ENCODE measurements around the gene NEK11.
"Not testable (repeated sequence)": the region's sequence is repeated elsewhere in the genome, so short reads cannot be mapped to it uniquely, and the experiment has no call there.

NEK11 gene

GRCh38 chr3:131349946-131350347 lies 323.3 kb downstream of the NEK11 start:
- no peak overlapping the region for H3K9ac ChIP-seq (ENCODE audit: low read length)
- no peaks in the 10 kb centered on the region for H3K4me1 ChIP-seq (ENCODE audit: control insufficient read depth, low read depth, low read length)
- no peak overlapping the region for H3K27ac ChIP-seq (ENCODE audit: low read length)
- H3K4me3 ChIP-seq (ENCODE audit: low read length) = no peak overlapping the region
- no peaks in the 10 kb centered on the region for H3K36me3 ChIP-seq (ENCODE audit: control insufficient read depth, low read depth, low read length)
- H3K27me3 ChIP-seq (ENCODE audit: control insufficient read depth, insufficient read depth, low read length) = no peaks in the 10 kb centered on the region
- H3K9me3 ChIP-seq (ENCODE audit: control insufficient read depth, low read depth, low read length) = no peaks in the 10 kb centered on the region

DNA sequence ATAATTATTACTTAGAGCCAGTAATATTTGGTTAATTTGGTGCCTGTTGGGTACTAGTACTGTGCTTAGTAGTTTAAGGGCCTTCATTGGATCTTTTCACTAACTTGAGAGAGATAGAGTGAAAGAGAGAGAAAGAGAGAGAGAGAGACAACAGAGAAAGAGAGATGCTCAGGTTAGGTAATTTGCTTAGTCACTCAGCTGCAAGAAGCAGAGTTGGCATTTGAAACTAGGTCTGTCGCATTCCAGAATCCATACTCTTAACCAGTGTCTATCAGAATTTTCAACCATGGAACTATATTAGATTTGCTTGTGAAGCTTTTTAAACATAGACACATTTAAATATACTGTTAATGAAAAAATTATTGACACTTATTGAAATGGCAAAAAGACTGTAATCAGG lies 323.8 kb downstream of the NEK11 start:
- no peaks in the 10 kb centered on the region for H3K4me1 ChIP-seq (ENCODE audit: control insufficient read depth, low read depth, low read length)

DNA sequence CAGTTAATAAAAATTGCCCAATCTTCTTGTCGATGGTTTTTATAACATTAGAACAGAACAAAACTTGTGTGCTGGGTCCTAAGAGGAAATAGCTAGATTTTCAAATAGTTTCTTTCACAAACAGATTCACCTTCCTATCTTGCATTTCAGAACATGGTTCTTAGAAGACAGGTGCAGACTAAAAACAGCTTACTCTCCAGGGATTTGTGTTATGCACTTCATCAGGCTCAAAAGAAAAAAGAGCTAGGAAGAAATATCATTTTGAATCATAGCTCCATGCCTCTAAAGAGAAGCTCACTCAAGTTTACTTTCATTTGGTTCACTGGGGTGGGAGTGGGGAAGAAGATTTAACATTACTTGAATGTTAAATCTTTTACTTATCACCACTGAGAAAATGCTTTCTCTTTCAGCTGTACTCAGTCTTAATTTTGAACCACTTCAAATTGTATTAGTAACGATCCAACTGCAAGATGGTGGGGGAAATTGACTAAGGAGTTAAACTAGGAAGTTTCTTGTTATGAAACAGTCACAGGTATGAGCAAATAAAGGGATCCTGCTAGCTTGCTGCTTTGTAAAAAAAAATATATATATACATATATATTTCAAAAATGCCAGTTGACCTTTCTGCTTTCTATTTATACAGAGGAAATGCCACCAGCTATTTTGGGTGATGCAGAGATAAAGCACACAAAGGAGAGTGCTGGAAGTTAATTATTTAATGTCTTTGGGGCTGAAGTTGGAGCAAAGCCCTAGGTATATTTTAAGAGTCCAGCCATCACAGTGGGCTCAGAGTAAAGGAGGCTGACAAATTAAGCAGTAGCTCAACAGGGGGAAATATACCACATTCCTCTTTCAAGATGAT lies 326.6 kb downstream of the NEK11 start:
- H3K4me3 ChIP-seq (ENCODE audit: low read length) = no peak overlapping the region
- no peaks in the 10 kb centered on the region for H3K27me3 ChIP-seq (ENCODE audit: control insufficient read depth, insufficient read depth, low read length)
- H3K9ac ChIP-seq (ENCODE audit: low read length) = no peak overlapping the region
- H3K9me3 ChIP-seq (ENCODE audit: control insufficient read depth, low read depth, low read length) = no peaks in the 10 kb centered on the region
- no peaks in the 10 kb centered on the region for H3K4me1 ChIP-seq (ENCODE audit: control insufficient read depth, low read depth, low read length)
- no peaks in the 10 kb centered on the region for H3K36me3 ChIP-seq (ENCODE audit: control insufficient read depth, low read depth, low read length)
- no peak overlapping the region for H3K27ac ChIP-seq (ENCODE audit: low read length)

More for the DNA sequence above, 323.8 kb downstream of the NEK11 start:
- no peaks in the 10 kb centered on the region for H3K27me3 ChIP-seq (ENCODE audit: control insufficient read depth, insufficient read depth, low read length)
- H3K36me3 ChIP-seq (ENCODE audit: control insufficient read depth, low read depth, low read length) = no peaks in the 10 kb centered on the region
- H3K9me3 ChIP-seq (ENCODE audit: control insufficient read depth, low read depth, low read length) = no peaks in the 10 kb centered on the region
- H3K27ac ChIP-seq (ENCODE audit: low read length) = no peak overlapping the region
- no peak overlapping the region for H3K4me3 ChIP-seq (ENCODE audit: low read length)
- H3K9ac ChIP-seq (ENCODE audit: low read length) = no peak overlapping the region

DNA sequence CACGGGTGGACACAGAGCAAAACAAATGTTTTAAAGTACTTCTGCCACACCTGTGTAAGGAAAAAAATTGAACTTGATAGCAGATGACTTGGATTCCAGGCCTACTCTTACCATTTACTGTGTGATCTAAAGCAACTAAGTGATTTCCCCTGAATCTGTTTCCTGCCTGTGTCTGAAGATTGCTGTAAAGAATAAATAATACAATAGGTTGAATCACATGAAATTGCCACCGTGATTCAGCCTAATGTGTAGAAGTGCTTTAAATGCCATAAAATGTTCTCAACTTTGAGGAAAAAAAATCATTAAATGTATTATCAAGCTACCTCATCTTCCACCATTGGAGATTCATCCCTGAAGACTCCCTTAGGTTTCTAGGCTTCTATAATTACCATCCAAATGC lies 327.3 kb downstream of the NEK11 start:
- no peak overlapping the region for H3K9ac ChIP-seq (ENCODE audit: low read length)
- H3K9me3 ChIP-seq (ENCODE audit: control insufficient read depth, low read depth, low read length) = no peaks in the 10 kb centered on the region
- H3K4me1 ChIP-seq (ENCODE audit: control insufficient read depth, low read depth, low read length) = no peaks in the 10 kb centered on the region
- no peak overlapping the region for H3K4me3 ChIP-seq (ENCODE audit: low read length)
- no peak overlapping the region for H3K27ac ChIP-seq (ENCODE audit: low read length)
- H3K36me3 ChIP-seq (ENCODE audit: control insufficient read depth, low read depth, low read length) = no peaks in the 10 kb centered on the region
- H3K27me3 ChIP-seq (ENCODE audit: control insufficient read depth, insufficient read depth, low read length) = no peaks in the 10 kb centered on the region

DNA sequence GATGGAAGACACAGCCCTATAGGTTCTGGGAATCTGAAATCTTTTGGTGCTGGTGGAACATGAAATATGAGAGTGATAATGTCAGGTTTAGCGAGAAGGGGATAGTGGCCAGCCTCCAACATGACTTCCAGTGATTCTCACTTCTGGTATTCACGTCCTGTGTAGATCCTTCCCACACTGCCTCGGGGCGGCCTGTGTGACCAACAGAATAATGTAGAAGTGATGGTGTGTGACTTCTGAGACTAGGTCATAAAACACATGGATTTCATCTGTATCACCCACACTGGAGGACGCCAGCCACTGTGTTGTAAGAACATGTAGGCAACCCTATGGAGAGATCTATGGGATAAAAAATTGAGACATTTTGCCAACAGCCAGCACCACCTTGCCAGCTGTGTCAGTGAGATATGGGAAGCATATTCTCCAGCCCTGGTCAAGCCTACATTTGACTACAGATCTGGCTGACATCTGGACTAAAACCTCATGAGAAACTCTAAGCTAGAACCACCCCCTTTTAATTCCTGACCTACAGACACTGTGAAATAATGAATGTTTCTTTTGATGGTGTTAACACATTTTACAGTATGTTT lies 329.4 kb downstream of the NEK11 start:
- no peaks in the 10 kb centered on the region for H3K9me3 ChIP-seq (ENCODE audit: control insufficient read depth, low read depth, low read length)
- no peak overlapping the region for H3K4me3 ChIP-seq (ENCODE audit: low read length)
- H3K4me1 ChIP-seq (ENCODE audit: control insufficient read depth, low read depth, low read length) = no peaks in the 10 kb centered on the region
- no peaks in the 10 kb centered on the region for H3K36me3 ChIP-seq (ENCODE audit: control insufficient read depth, low read depth, low read length)
- H3K9ac ChIP-seq (ENCODE audit: low read length) = no peak overlapping the region
- H3K27ac ChIP-seq (ENCODE audit: low read length) = no peak overlapping the region
- H3K27me3 ChIP-seq (ENCODE audit: control insufficient read depth, insufficient read depth, low read length) = no peaks in the 10 kb centered on the region

DNA sequence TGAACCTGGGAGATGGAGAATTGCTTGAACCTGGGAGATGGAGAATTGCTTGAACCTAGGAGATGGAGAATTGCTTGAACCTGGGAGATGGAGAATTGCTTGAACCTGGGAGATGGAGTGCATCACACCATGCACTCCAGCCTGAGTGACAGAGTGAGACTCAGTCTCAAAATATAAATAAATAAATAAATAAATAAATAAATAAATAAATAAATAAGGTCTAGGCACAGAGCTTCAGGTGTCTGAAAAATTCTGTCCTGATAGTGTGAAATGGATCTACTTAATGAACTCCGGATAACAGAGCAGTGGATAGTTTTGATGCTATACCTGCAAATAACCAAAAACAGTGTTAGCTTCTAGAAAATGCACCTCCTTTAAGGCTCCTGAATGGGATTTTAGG lies 330.6 kb downstream of the NEK11 start:
- Histone ChIP-seq H3K27me3 (ENCODE audit: control insufficient read depth, insufficient read depth, low read length) (no peaks in the 10 kb centered on the region), H3K9ac (ENCODE audit: low read length) (no peak overlapping the region), H3K36me3 (ENCODE audit: control insufficient read depth, low read depth, low read length) (no peaks in the 10 kb centered on the region), H3K27ac (ENCODE audit: low read length) (no peak overlapping the region), H3K4me3 (ENCODE audit: low read length) (no peak overlapping the region), H3K4me1 (ENCODE audit: control insufficient read depth, low read depth, low read length) (no peaks in the 10 kb centered on the region), H3K9me3 (ENCODE audit: control insufficient read depth, low read depth, low read length) (no peaks in the 10 kb centered on the region)

DNA sequence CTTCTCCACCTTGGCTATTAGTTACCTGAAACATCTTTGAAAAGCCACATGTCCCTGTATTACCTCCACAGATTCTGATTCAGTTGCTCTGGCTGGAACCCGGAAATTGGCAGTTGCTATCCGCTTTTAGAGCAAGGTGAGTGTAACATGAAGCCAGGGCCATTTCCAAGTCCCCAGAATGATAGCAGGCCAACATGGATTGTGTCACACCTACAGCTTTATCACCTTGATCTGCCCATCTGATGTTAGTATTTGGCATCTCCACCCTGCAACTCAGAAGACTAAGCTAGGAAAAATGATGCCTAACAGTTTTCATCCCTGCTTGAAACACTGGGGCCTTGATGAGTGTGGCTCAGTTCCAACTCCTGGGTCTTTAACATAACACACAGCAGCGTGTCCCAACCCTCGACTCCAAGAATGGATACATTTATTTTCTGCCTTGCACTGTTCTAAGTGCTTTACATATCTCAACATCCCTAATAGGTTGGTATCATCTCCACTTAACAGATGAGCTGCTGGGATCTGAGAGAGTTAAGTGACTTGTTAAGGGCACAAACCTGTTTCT lies 333.6 kb downstream of the NEK11 start:
- Histone ChIP-seq H3K4me3 (ENCODE audit: low read length) (no peak overlapping the region), H3K27ac (ENCODE audit: low read length) (no peak overlapping the region), H3K9me3 (ENCODE audit: control insufficient read depth, low read depth, low read length) (no peaks in the 10 kb centered on the region), H3K4me1 (ENCODE audit: control insufficient read depth, low read depth, low read length) (no peaks in the 10 kb centered on the region), H3K9ac (ENCODE audit: low read length) (no peak overlapping the region), H3K27me3 (ENCODE audit: control insufficient read depth, insufficient read depth, low read length) (no peaks in the 10 kb centered on the region), H3K36me3 (ENCODE audit: control insufficient read depth, low read depth, low read length) (no peaks in the 10 kb centered on the region)

GRCh38 chr3:131361066-131361463 lies 334.4 kb downstream of the NEK11 start:
- H3K9me3 ChIP-seq (ENCODE audit: control insufficient read depth, low read depth, low read length); H3K27ac ChIP-seq (ENCODE audit: low read length); H3K9ac ChIP-seq (ENCODE audit: low read length); H3K27me3 ChIP-seq (ENCODE audit: control insufficient read depth, insufficient read depth, low read length); H3K4me1 ChIP-seq (ENCODE audit: control insufficient read depth, low read depth, low read length); H3K36me3 ChIP-seq (ENCODE audit: control insufficient read depth, low read depth, low read length); H3K4me3 ChIP-seq (ENCODE audit: low read length): not testable (repeated sequence)

DNA sequence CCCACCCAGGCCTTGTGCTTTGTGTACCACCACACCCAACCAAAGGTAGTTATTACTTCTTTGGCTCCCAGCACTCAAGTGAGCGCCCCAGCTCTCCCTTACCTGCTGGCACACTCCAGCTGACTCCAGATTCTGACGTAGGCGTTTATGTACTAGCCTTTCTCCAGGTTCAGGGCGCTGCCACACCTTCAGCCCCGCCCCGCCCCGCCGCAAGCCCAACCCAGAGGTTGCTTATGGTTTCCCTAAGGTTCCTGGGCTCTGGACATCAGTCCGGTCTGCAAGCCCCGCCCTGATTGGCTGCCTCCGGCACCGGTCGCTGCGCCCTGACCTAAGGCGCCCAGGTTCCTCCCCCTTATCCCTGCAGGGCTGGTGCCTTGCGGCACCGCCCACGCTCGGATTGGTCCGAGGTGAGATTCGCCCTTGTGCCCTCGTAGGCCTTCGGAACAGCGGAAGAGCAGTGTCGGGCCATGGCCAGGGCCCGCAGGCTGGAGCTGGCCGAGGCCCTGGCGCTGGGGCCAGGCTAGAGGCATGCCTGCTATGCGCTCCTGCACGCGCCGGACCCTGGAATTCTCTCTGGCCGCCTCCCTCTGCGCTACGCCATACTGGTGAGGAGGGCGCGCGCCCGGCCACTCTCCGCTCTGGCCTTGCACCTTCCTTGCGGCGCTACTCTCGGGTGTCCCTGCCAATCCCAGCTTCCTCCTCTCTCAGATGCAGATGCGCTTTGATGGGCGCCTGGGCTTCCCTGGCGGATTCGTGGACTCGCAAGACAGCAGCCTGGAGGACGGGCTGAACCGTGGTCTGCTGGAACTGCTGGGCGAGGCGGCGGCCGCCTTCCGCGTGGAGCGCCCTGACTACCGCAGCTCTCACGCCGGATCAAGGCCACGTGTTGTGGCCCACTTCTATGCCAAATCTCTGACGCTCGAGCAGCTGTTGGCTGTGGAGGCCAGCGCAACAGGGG lies 335.1 kb downstream of the NEK11 start:
- H3K36me3 ChIP-seq (ENCODE audit: control insufficient read depth, low read depth, low read length) = no peaks in the 10 kb centered on the region
- H3K27me3 ChIP-seq (ENCODE audit: control insufficient read depth, insufficient read depth, low read length) = no peaks in the 10 kb centered on the region
- no peak overlapping the region for H3K9ac ChIP-seq (ENCODE audit: low read length)
- no peak overlapping the region for H3K27ac ChIP-seq (ENCODE audit: low read length)
- H3K9me3 ChIP-seq (ENCODE audit: control insufficient read depth, low read depth, low read length) = peaks cover 3% of the 10 kb centered on the region
- H3K4me1 ChIP-seq (ENCODE audit: control insufficient read depth, low read depth, low read length) = no peaks in the 10 kb centered on the region
- H3K4me3 ChIP-seq (ENCODE audit: low read length) = no peak overlapping the region

GRCh38 chr3:131363275-131363674 lies 336.6 kb downstream of the NEK11 start:
- H3K9me3 ChIP-seq (ENCODE audit: control insufficient read depth, low read depth, low read length) = peaks cover 14% of the 10 kb centered on the region
- no peaks in the 10 kb centered on the region for H3K36me3 ChIP-seq (ENCODE audit: control insufficient read depth, low read depth, low read length)
- H3K27me3 ChIP-seq (ENCODE audit: control insufficient read depth, insufficient read depth, low read length) = no peaks in the 10 kb centered on the region
- no peak overlapping the region for H3K9ac ChIP-seq (ENCODE audit: low read length)
- no peak overlapping the region for H3K4me3 ChIP-seq (ENCODE audit: low read length)
- no peak overlapping the region for H3K27ac ChIP-seq (ENCODE audit: low read length)
- no peaks in the 10 kb centered on the region for H3K4me1 ChIP-seq (ENCODE audit: control insufficient read depth, low read depth, low read length)

All from iPS-18a (cell line).